SK-N-SH (cell line): ENCODE results near the gene MAPK14. TPM values are rescaled to one million over a fixed set of nuclear protein-coding genes. Genes with fewer than 3 reads are reported as not detected.

Experiments used
- CTCF ChIA-PET: fragments of 300-600, 350-600 bp; formaldehyde crosslinking; extraction: SDS; loops from one replicate; lab custom pipeline; 2021; lab: Yijun Ruan, JAX
- POLR2A ChIA-PET: fragments of 350-600 bp; sonication (Branson Sonifier 250); formaldehyde crosslinking; extraction: SDS; loops from one replicate; lab custom pipeline; 2020; ENCODE audit warnings: antibody characterized with exemption, inconsistent platforms; lab: Yijun Ruan, JAX
- DNase-seq: peaks from one replicate; pipeline ENCODE4 v3.0.0; 2012
- H2AFZ ChIP-seq: fragments of 200-600 bp; sonication (generic); 2 replicates; pipeline ENCODE4 v1.8.1; 2016; ENCODE audit warnings: antibody characterized with exemption, mild to moderate bottlenecking, low read depth
- H3F3A ChIP-seq: fragments of 200-600 bp; sonication (generic); replicated peaks from 2 replicates; pipeline ENCODE3; 2016; ENCODE audit warnings: antibody characterized with exemption, mild to moderate bottlenecking; ENCODE audit not compliant: insufficient read depth
- H3K27ac ChIP-seq, 2 experiments: fragments of 200-500 bp in 1 of 2; fragments of 200-600 bp in 1 of 2; sonication (Bioruptor generic) in 1 of 2; sonication (generic), shearing (Covaris generic) in 1 of 2; 2 replicates each; pipeline versions ENCODE4 v1.5.1 to v1.6.1; 2014 to 2016; ENCODE audit warnings: low read depth in 2 of 2, inconsistent platforms in 1 of 2, low read length in 1 of 2, mild to moderate bottlenecking in 1 of 2, mixed read lengths in 1 of 2
- H3K27me3 ChIP-seq: fragments of 200-600 bp; sonication (generic), shearing (Covaris generic); 2 replicates; pipeline ENCODE4 v1.6.1; 2016; ENCODE audit warnings: mixed run types; ENCODE audit not compliant: insufficient read depth
- H3K36me3 ChIP-seq, 2 experiments: fragments of 200-500 bp in 1 of 2; fragments of 200-600 bp in 1 of 2; sonication (Bioruptor generic) in 1 of 2; sonication (generic) in 1 of 2; replicated peaks in 1 of 2; 2 replicates each; pipeline versions ENCODE3 to v1.5.1; 2014 to 2016; ENCODE audit warnings: low read length in 1 of 2, mild to moderate bottlenecking in 1 of 2; ENCODE audit not compliant: insufficient read depth in 2 of 2, control insufficient read depth in 1 of 2
- H3K4me1 ChIP-seq, 2 experiments: fragments of 200-500 bp in 1 of 2; fragments of 200-600 bp in 1 of 2; sonication (Bioruptor generic) in 1 of 2; sonication (generic), shearing (Covaris generic) in 1 of 2; 2 replicates each; pipeline versions ENCODE4 v1.5.1 to v1.6.1; 2014 to 2016; ENCODE audit warnings: low read depth in 1 of 2, low read length in 1 of 2, mixed run types in 1 of 2; ENCODE audit not compliant: insufficient read depth in 2 of 2, control insufficient read depth in 1 of 2
- H3K4me2 ChIP-seq: fragments of 200-600 bp; sonication (generic), shearing (Covaris generic); 2 replicates; pipeline ENCODE4 v1.6.1; 2017; ENCODE audit warnings: mixed run types
- H3K4me3 ChIP-seq, 2 experiments: fragments of 200-500 bp in 1 of 2; fragments of 200-600 bp in 1 of 2; sonication (Bioruptor generic) in 1 of 2; sonication (generic), shearing (Covaris generic) in 1 of 2; 2 replicates each; pipeline versions ENCODE4 v1.5.1 to v1.8.1; 2014 to 2016; ENCODE audit warnings: low read depth in 2 of 2, inconsistent platforms in 1 of 2, low read length in 1 of 2, mild to moderate bottlenecking in 1 of 2, mixed read lengths in 1 of 2, moderate library complexity in 1 of 2
- H3K79me2 ChIP-seq: fragments of 200-600 bp; sonication (generic); 2 replicates; pipeline ENCODE4 v1.8.1; 2017; ENCODE audit warnings: mild to moderate bottlenecking; ENCODE audit not compliant: insufficient read depth
- H3K9ac ChIP-seq: fragments of 200-600 bp; sonication (generic); 2 replicates; pipeline ENCODE4 v1.6.1; 2017; ENCODE audit warnings: mixed run types
- H3K9me2 ChIP-seq: fragments of 200-600 bp; sonication (generic); 2 replicates; pipeline ENCODE4 v1.6.1; 2017; ENCODE audit warnings: mixed run types
- H3K9me3 ChIP-seq: fragments of 200-600 bp; sonication (generic); 2 replicates; pipeline ENCODE4 v1.6.1; 2017; ENCODE audit warnings: mixed run types, mild to moderate bottlenecking, moderate library complexity
- H4K20me1 ChIP-seq: fragments of 200-600 bp; sonication (generic); 2 replicates; pipeline ENCODE4 v1.6.1; 2017; ENCODE audit warnings: mild to moderate bottlenecking, mixed run types; ENCODE audit not compliant: insufficient read depth
- CHD2 ChIP-seq: fragments of 150-350 bp; IDR thresholded peaks from 2 replicates; pipeline ENCODE4 v1.6.1; 2018; ENCODE audit warnings: low read length; ENCODE audit not compliant: partially characterized antibody
- CTCF ChIP-seq: fragments of 200-600 bp; sonication (generic); IDR thresholded peaks from 2 replicates; pipeline ENCODE4 v1.6.1; 2017; ENCODE audit warnings: antibody characterized with exemption, mild to moderate bottlenecking, moderate library complexity
- EP300 ChIP-seq, 2 experiments: IDR thresholded peaks; 2 replicates each; pipeline versions ENCODE4 v1.4.0 to v1.6.1; 2012; ENCODE audit warnings: borderline replicate concordance in 1 of 2, low read depth in 1 of 2, low read length in 1 of 2
- FOSL2 ChIP-seq: IDR thresholded peaks from 2 replicates; pipeline ENCODE4 v1.4.0; 2012; ENCODE audit warnings: low read depth, mild to moderate bottlenecking, moderate library complexity, borderline replicate concordance
- FOXM1 ChIP-seq: IDR thresholded peaks from 2 replicates; pipeline ENCODE4 v1.4.0; 2012; ENCODE audit warnings: low read depth, mild to moderate bottlenecking
- GABPA ChIP-seq: IDR thresholded peaks from 2 replicates; pipeline ENCODE4 v1.4.0; 2012; ENCODE audit warnings: low read depth, mild to moderate bottlenecking
- GATA2 ChIP-seq: sonication (generic); formaldehyde crosslinking; IDR thresholded peaks from 2 replicates; pipeline ENCODE4 v1.5.0; 2020; ENCODE audit warnings: mild to moderate bottlenecking, missing genetic modification reagents
- JUND ChIP-seq: IDR thresholded peaks from 2 replicates; pipeline ENCODE4 v1.4.0; 2012
- MAX ChIP-seq: IDR thresholded peaks from 2 replicates; pipeline ENCODE4 v1.4.0; 2012; ENCODE audit warnings: low read depth
- MXI1 ChIP-seq: IDR thresholded peaks from 2 replicates; pipeline ENCODE4 v1.6.1; 2012; ENCODE audit warnings: mild to moderate bottlenecking, low read depth, low read length, improper control_type of control experiment
- POLR2AphosphoS5 ChIP-seq: IDR thresholded peaks from 2 replicates; pipeline ENCODE4 v1.6.1; 2012; ENCODE audit warnings: low read depth, low read length
- RAD21 ChIP-seq: IDR thresholded peaks from 2 replicates; pipeline ENCODE4 v1.6.1; 2012; ENCODE audit warnings: mild to moderate bottlenecking, low read length
- RFX5 ChIP-seq: IDR thresholded peaks from 2 replicates; pipeline ENCODE4 v1.6.1; 2012; ENCODE audit warnings: mild to moderate bottlenecking, improper control_type of control experiment, low read length
- SIN3A ChIP-seq: IDR thresholded peaks from 2 replicates; pipeline ENCODE4 v1.6.1; 2012; ENCODE audit warnings: low read depth, mild to moderate bottlenecking, low read length, moderate library complexity, borderline replicate concordance
- SMC3 ChIP-seq: IDR thresholded peaks from 2 replicates; pipeline ENCODE4 v1.6.1; 2012; ENCODE audit warnings: low read depth, low read length, improper control_type of control experiment
- TAF1 ChIP-seq: IDR thresholded peaks from 2 replicates; pipeline ENCODE4 v1.6.1; 2012; ENCODE audit warnings: low read depth, mild to moderate bottlenecking, low read length, moderate library complexity, borderline replicate concordance
- TCF12 ChIP-seq: IDR thresholded peaks from 2 replicates; pipeline ENCODE4 v1.4.0; 2012
- USF1 ChIP-seq: IDR thresholded peaks from 2 replicates; pipeline ENCODE4 v1.4.0; 2012; ENCODE audit warnings: low read depth, borderline replicate concordance
- YY1 ChIP-seq: IDR thresholded peaks from 2 replicates; pipeline ENCODE4 v1.4.0; 2012; ENCODE audit warnings: low read depth, mild to moderate bottlenecking
- WGBS: methylation state at CpG from one replicate; pipeline ENCODE4 v1.1.6; 2017; ENCODE audit warnings: low lambda C conversion rate; 5-methylcytosine and 5-hydroxymethylcytosine counted together
- polyA plus RNA-seq, 3 experiments: library from polyadenylated mRNA; depleted of rRNA; stranded (reverse); fragments of >200 nt; gene quantifications; 2 replicates each; pipeline ENCODE4 v1.2.3, GENCODE V29; 2012

MAPK14 gene
- polyA plus RNA-seq, 1 of the 3 experiments (the other 2 are of a cell fraction) = 19.8 TPM

- peak; percentile 66 for DNase-seq
- H3K27me3 ChIP-seq = no peaks in the 10 kb centered on the region
- H3K4me3 ChIP-seq = peak overlapping the region in 1 of 2 experiments; percentile 39; a peak in 1 of 4 replicates
- H3K9me3 ChIP-seq = no peaks in the 10 kb centered on the region
- H3K36me3 ChIP-seq = peaks cover 18 to 34% of the 10 kb centered on the region in 2 experiments
- H3K79me2 ChIP-seq = no peaks in the 10 kb centered on the region; the same call in 1 of the 2 replicates
- H3F3A ChIP-seq = peaks cover 5% of the 10 kb centered on the region
- 14% methylated on average over 7 of the region's 9 CpGs for WGBS
- H3K27ac ChIP-seq = no peak overlapping the region; a peak in 2 of 4 replicates
- POLR2A ChIA-PET = interaction anchor here (1.5 kb wide), 1 partner anchor 66 kb away, joined by 14 read pairs; no protein-coding TSS in a partner anchor
- H3K4me1 ChIP-seq = peaks cover 0 to 20% of the 10 kb centered on the region in 2 experiments; a peak in 2 of 4 replicates
- H3K4me2 ChIP-seq = no peak overlapping the region
- H3K9me2 ChIP-seq = no peaks in the 10 kb centered on the region
- H4K20me1 ChIP-seq = no peaks in the 10 kb centered on the region
- H3K9ac ChIP-seq = no peak overlapping the region; the same call in 1 of the 2 replicates
- H2AFZ ChIP-seq = 0 out of 2 replicates have a peak overlapping the region, but pooled peaks have one; percentile 35
- no peak for TF ChIP-seq JUND
- 0 out of 2 replicates have a peak, but pooled peaks have one; percentile 26 for TF ChIP-seq MXI1
- no peak for TF ChIP-seq USF1
- no peak for TF ChIP-seq FOSL2
- TF ChIP-seq RAD21 = peak; percentile 95
- 0 out of 2 replicates have a peak, but pooled peaks have one; percentile 19 for TF ChIP-seq YY1
- TF ChIP-seq CHD2 = peak; percentile 75
- no peak for TF ChIP-seq GABPA
- TF ChIP-seq MAX = peak; percentile 34; the same call in 1 of the 2 replicates
- 0 out of 2 replicates have a peak, but pooled peaks have one; percentile 21 for TF ChIP-seq RFX5
- no peak for TF ChIP-seq TAF1
- TF ChIP-seq SIN3A = no peak
- no peak for TF ChIP-seq EP300 (IDR thresholded peaks at IDR 0.05; ENCODE audit: borderline replicate concordance in 1 of 2, low read depth in 1 of 2, low read length in 1 of 2)
- no peak for TF ChIP-seq TCF12
- peak; percentile 96 for TF ChIP-seq SMC3
- peak; percentile 97 for TF ChIP-seq CTCF
- no peak for TF ChIP-seq POLR2AphosphoS5
- no peak for TF ChIP-seq GATA2 (CRISPR knock-in tag)
- no peak for TF ChIP-seq FOXM1
- CTCF ChIA-PET = interaction anchor here (0.5 to 9.7 kb wide), 59 partner anchors 10 to 546 kb away, joined by 3 to 224 read pairs (median 6); partner anchors contain the start of genes ARMC12, MAPK13, MAPK14 and SLC26A8
Measured at GRCh38 chr6:36094753-36095496, 67.3 kb downstream of the MAPK14 start.
